SH-SY5Y (cell line): ENCODE data around the gene ADAM12.

Source experiments
- GATA2 ChIP-seq: IDR thresholded peaks from 2 replicates; pipeline ENCODE4 v1.6.1; 2011; ENCODE audit warnings: mild to moderate bottlenecking, low read depth, low read length
- GATA3 ChIP-seq: IDR thresholded peaks from 2 replicates; pipeline ENCODE4 v1.6.1; 2011; ENCODE audit warnings: low read depth, mild to moderate bottlenecking, low read length, moderate library complexity

DNA sequence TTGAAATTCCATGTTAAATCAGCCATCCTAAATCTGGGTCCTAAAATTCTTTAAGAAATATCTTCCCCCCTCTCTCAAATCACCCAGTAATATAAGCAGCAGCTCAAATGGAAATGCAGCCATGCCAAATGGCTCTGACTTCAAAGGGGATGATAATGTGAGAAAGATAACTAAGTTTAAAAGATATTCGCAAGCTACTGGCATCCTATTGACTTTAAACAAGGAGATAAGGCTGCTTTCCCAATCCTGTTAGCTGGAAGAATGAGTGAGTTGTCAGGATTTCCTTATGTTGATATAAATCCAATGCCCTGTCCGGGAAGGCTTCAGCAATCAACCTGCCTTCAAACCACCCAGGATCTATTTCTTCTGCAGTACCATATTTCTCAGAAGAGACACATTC lies 320.0 kb downstream of the ADAM12 start:
- TF ChIP-seq GATA2: no peak
- TF ChIP-seq GATA3: no peak
